Activated naive CD8-positive, alpha-beta T cell (primary cell): ENCODE results near the gene VANGL2.

Experiments
- H3K27ac Mint-ChIP-seq: one replicate; pipeline ENCODE4 v1.8.0; 2021; ENCODE audit warnings: mixed read lengths
- H3K27me3 Mint-ChIP-seq: one replicate; pipeline ENCODE4 v1.8.0; 2021; ENCODE audit warnings: mixed read lengths
- H3K36me3 Mint-ChIP-seq: one replicate; pipeline ENCODE4 v1.8.0; 2021; ENCODE audit warnings: mixed read lengths
- H3K4me1 Mint-ChIP-seq: one replicate; pipeline ENCODE4 v1.8.0; 2021; ENCODE audit warnings: low read depth, mixed read lengths
- H3K4me3 Mint-ChIP-seq: one replicate; pipeline ENCODE4 v1.8.0; 2021; ENCODE audit warnings: mild to moderate bottlenecking, mixed read lengths
- H3K9me3 Mint-ChIP-seq: one replicate; pipeline ENCODE4 v1.8.0; 2021; ENCODE audit warnings: low read depth, mixed read lengths

The VANGL2 gene

GRCh38 chr1:160439718-160440117 is 39.4 kb downstream of the VANGL2 start:
- Mint-ChIP-seq H3K4me1 (peaks cover 45% of the 10 kb centered on the region), H3K4me3 (no peak overlapping the region), H3K9me3 (no peaks in the 10 kb centered on the region), H3K36me3 (peaks cover 5% of the 10 kb centered on the region), H3K27me3 (no peaks in the 10 kb centered on the region), H3K27ac (no peak overlapping the region)

GRCh38 chr1:160446945-160447600 is 46.7 kb downstream of the VANGL2 start:
- Mint-ChIP-seq H3K27ac (peak overlapping the region; percentile 41), H3K36me3 (peaks cover 3% of the 10 kb centered on the region), H3K4me1 (peaks cover 48% of the 10 kb centered on the region), H3K27me3 (no peaks in the 10 kb centered on the region), H3K4me3 (no peak overlapping the region), H3K9me3 (no peaks in the 10 kb centered on the region)

DNA sequence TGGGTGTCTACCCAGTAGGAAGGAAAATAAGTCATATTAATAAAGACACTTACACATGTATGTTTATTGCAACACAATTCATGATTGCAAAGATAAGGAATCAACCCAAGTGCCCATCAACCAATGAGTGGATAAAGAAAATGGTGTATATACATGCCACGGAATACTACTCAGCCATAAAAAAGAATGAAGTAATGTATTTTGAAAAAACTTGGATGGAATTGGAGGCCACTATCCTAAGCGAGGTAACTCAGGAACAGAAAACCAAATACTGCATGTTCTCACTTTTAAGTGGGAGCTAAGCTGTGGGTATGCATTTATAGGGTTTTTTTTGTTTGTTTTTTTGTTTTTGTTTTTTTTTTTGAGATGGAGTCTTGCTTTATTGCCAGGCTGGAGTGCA is 49.1 kb downstream of the VANGL2 start:
- Mint-ChIP-seq H3K4me1 (peaks cover 48% of the 10 kb centered on the region), H3K9me3 (no peaks in the 10 kb centered on the region), H3K36me3 (peaks cover 3% of the 10 kb centered on the region), H3K4me3 (no peak overlapping the region), H3K27me3 (no peaks in the 10 kb centered on the region), H3K27ac (no peak overlapping the region)

GRCh38 chr1:160451119-160451858 is 50.9 kb downstream of the VANGL2 start:
- H3K4me1 Mint-ChIP-seq: peaks cover 61% of the 10 kb centered on the region
- no peaks in the 10 kb centered on the region for H3K9me3 Mint-ChIP-seq
- no peaks in the 10 kb centered on the region for H3K27me3 Mint-ChIP-seq
- peak overlapping the region; percentile 89 for H3K27ac Mint-ChIP-seq
- peaks cover 3% of the 10 kb centered on the region for H3K36me3 Mint-ChIP-seq
- peak overlapping the region; percentile 55 for H3K4me3 Mint-ChIP-seq

DNA sequence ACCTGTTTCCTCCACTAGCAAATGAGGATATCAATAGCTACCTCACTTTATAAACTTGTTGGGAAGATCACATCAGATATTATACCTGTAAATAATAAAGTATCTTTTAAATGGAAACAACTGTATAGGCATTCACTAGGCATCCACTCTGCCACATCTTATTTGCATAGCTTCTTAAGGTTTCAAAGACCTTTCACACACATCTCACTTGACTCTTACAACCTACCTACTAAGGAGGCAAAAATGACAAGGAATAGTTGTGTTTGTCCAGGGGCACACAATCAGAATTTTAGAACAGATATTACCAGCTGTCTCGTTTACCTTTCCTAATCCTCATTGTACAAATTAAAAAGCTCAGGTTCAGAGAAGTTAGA is 51.5 kb downstream of the VANGL2 start:
- Mint-ChIP-seq H3K27ac (peak overlapping the region; percentile 89), H3K4me3 (peak overlapping the region; percentile 55), H3K4me1 (peaks cover 60% of the 10 kb centered on the region), H3K36me3 (peaks cover 3% of the 10 kb centered on the region), H3K27me3 (no peaks in the 10 kb centered on the region), H3K9me3 (no peaks in the 10 kb centered on the region)

DNA sequence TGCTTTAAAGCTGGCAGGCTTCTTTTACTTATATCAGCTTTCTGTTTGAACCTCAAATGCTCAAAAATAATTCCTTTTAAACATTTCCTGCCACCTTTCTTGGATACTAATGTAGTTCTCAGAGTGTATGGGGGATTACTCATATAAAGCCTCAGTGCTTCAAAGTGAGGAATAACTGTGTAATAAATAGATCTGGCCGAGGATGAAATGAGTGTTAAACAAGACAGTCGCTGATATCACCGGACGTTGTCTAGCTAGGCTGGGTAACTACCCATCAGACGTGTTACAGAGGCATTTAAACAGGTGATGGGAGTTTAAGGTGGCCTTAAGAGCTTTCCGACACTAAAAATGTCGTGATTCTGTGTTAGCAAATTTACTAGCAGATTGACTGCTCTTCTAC is 53.1 kb downstream of the VANGL2 start:
- H3K9me3 Mint-ChIP-seq: no peaks in the 10 kb centered on the region

DNA sequence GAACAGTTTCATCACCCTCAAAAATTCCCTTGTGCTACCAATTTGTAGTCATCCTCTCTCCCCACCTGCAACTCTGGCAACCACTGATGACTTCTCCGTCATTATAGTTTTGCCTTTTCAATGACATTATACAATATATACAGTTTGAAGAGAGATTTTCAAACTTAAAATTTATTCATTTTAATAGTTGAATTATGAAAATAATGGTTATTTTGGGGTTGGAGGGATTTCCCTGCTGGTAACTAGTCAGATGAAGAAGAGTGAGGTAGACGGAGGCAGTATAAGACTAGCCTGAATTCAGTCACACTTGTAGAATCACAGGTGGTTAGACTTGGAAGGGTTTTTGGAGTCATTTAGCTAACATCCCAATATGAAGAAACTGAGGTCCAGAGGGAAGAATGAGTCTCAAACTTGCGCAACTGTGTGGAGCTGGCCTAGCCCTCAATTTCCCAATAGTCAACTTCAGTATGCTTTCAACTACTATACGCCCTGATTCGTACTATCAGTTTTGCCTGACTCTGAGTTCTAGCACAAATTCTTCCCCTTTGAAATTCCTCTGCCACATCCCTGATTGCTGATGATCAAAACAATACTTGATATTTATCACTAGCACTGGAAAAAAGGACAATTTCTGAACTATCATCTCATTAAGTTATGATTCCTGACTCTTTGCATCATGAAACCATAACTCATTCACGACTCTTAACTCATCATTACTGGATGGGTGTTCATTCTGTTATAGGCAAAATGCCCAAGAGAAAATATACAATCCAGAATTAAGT is 54.2 kb downstream of the VANGL2 start:
- Mint-ChIP-seq H3K27ac (peak overlapping the region; percentile 81), H3K36me3 (no peaks in the 10 kb centered on the region), H3K9me3 (no peaks in the 10 kb centered on the region), H3K4me3 (no peak overlapping the region), H3K4me1 (peaks cover 71% of the 10 kb centered on the region), H3K27me3 (no peaks in the 10 kb centered on the region)

More for the DNA sequence above, 53.1 kb downstream of the VANGL2 start:
- Mint-ChIP-seq H3K4me1 (peaks cover 60% of the 10 kb centered on the region), H3K36me3 (peaks cover 3% of the 10 kb centered on the region), H3K27me3 (no peaks in the 10 kb centered on the region), H3K4me3 (peak overlapping the region; percentile 5), H3K27ac (peak overlapping the region; percentile 81)

DNA sequence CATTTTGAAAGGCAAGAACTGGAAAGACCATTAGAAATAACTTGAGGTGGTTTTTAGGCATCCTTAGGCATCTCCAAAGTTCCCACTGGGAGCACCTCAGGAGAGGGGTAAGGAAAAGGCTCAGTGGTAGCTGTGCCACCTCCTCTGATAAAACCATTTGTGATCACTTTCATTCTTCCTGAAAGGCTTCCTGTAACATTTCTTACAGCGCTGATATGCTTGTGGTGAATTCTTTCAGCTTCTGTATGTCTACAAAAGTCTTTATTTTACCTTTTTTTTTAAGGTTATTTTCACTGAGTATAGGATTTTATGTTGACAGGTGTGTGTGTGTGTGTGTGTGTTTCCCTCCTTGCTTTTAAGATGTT is 54.8 kb downstream of the VANGL2 start:
- H3K4me1 Mint-ChIP-seq: peaks cover 75% of the 10 kb centered on the region
- no peaks in the 10 kb centered on the region for H3K27me3 Mint-ChIP-seq
- peak overlapping the region; percentile 11 for H3K4me3 Mint-ChIP-seq
- no peaks in the 10 kb centered on the region for H3K36me3 Mint-ChIP-seq
- peak overlapping the region; percentile 81 for H3K27ac Mint-ChIP-seq
- H3K9me3 Mint-ChIP-seq: no peaks in the 10 kb centered on the region

DNA sequence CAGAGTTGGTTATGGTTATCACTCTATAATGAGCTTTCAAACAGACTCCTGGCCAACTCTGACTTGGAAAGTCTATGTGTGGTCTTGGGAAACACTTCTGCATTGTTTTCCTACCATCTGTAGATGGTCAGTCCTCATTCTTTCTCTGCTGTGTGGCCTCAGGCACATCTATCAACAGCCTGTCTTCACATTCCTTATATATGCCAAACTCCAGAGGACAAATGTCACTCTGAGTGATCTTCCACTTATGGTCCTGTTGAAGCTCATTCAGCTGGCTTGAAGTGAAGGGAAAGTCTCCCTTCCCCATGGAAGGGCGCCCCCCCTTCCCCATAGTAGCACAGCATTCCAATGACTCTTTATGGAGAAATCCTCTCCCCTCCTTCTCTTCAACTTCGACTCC is 58.7 kb downstream of the VANGL2 start:
- H3K4me3 Mint-ChIP-seq: peak overlapping the region; percentile 85
- peaks cover 79% of the 10 kb centered on the region for H3K4me1 Mint-ChIP-seq
- no peaks in the 10 kb centered on the region for H3K27me3 Mint-ChIP-seq
- H3K36me3 Mint-ChIP-seq: no peaks in the 10 kb centered on the region
- peak overlapping the region; percentile 99 for H3K27ac Mint-ChIP-seq
- H3K9me3 Mint-ChIP-seq: no peaks in the 10 kb centered on the region

DNA sequence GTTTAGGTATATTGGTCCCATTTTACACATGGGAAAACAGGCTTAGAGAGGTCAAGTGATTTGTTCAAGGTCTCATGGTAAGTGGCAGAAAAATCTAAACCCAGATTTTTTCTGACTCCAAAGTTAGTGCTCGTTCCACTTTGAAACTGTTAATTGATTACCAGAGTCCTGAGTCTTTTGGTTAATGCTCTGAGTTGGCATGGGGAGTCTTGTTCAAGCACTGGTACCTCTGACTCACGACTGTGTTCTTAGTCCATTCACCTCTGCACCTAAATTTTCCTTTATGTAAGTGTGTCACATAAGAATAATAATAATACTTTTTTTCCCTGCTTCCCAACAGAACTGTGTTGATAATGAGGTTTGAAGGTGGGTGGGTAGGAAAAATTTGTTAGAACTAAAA is 59.3 kb downstream of the VANGL2 start:
- Mint-ChIP-seq H3K27me3 (no peaks in the 10 kb centered on the region), H3K4me3 (peak overlapping the region; percentile 85), H3K9me3 (no peaks in the 10 kb centered on the region), H3K4me1 (peaks cover 79% of the 10 kb centered on the region), H3K36me3 (no peaks in the 10 kb centered on the region), H3K27ac (peak overlapping the region; percentile 99)

GRCh38 chr1:160460214-160460642 is 59.9 kb downstream of the VANGL2 start:
- H3K9me3 Mint-ChIP-seq: no peaks in the 10 kb centered on the region
- no peaks in the 10 kb centered on the region for H3K36me3 Mint-ChIP-seq
- H3K27ac Mint-ChIP-seq: peak overlapping the region; percentile 99
- H3K27me3 Mint-ChIP-seq: no peaks in the 10 kb centered on the region
- H3K4me3 Mint-ChIP-seq: peak overlapping the region; percentile 85
- peaks cover 78% of the 10 kb centered on the region for H3K4me1 Mint-ChIP-seq

- Mint-ChIP-seq H3K4me1 (peaks cover 81% of the 10 kb centered on the region), H3K9me3 (no peaks in the 10 kb centered on the region), H3K27me3 (no peaks in the 10 kb centered on the region), H3K36me3 (no peaks in the 10 kb centered on the region), H3K27ac (peak overlapping the region; percentile 99), H3K4me3 (peak overlapping the region; percentile 85)
Measured at GRCh38 chr1:160460683-160461287, 60.4 kb downstream of the VANGL2 start.

DNA sequence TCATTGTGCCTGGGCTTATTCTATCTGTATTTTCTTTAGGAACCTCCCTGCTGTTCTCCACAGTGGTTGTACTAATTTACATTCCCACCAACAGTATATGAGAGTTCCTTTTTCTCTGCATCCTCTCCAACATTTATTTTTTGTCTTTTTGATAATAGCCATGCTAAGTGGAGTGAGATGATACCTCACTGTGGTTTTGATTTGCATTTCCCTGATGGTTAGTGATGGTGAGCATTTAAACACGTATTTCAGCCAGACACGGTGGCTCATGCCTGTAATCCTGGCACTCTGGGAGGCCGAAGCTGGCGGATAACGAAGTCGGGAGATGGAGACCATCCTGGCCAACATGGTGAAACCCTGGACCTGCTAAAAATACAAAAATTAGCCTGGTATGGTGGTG is 64.8 kb downstream of the VANGL2 start:
- no peaks in the 10 kb centered on the region for H3K9me3 Mint-ChIP-seq
- H3K4me3 Mint-ChIP-seq: no peak overlapping the region
- H3K4me1 Mint-ChIP-seq: peaks cover 78% of the 10 kb centered on the region
- H3K27ac Mint-ChIP-seq: peak overlapping the region; percentile 89
- H3K36me3 Mint-ChIP-seq: no peaks in the 10 kb centered on the region
- no peaks in the 10 kb centered on the region for H3K27me3 Mint-ChIP-seq

DNA sequence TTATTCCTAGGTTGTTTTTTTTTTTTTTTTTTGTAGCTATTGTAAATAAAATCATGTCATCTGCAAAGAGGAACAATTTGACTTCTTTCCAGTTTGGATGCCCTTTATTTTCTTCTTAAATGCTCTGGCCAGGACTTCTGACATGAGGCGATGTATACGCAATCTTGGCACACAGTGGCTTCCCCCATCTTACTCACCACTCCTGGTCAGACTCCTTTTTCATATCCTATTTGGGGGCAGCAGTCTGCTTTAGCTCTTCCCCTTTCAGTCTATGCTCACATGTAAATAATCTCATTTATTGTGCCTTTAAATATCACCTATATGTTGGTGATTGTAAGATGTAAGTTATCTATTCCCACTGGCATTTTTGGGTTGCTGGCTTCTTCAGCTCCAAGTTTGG is 66.6 kb downstream of the VANGL2 start:
- Mint-ChIP-seq H3K36me3 (no peaks in the 10 kb centered on the region), H3K27ac (peak overlapping the region; percentile 89), H3K27me3 (no peaks in the 10 kb centered on the region), H3K4me1 (peaks cover 62% of the 10 kb centered on the region), H3K4me3 (peak overlapping the region; percentile 24), H3K9me3 (no peaks in the 10 kb centered on the region)

GRCh38 chr1:160467576-160467975 is 67.2 kb downstream of the VANGL2 start:
- Mint-ChIP-seq H3K36me3 (no peaks in the 10 kb centered on the region), H3K4me1 (peaks cover 57% of the 10 kb centered on the region), H3K27ac (peak overlapping the region; percentile 79), H3K27me3 (no peaks in the 10 kb centered on the region), H3K4me3 (peak overlapping the region; percentile 17), H3K9me3 (no peaks in the 10 kb centered on the region)
